ENCODE measurements around the gene NTN3.

The NTN3 gene

DNA sequence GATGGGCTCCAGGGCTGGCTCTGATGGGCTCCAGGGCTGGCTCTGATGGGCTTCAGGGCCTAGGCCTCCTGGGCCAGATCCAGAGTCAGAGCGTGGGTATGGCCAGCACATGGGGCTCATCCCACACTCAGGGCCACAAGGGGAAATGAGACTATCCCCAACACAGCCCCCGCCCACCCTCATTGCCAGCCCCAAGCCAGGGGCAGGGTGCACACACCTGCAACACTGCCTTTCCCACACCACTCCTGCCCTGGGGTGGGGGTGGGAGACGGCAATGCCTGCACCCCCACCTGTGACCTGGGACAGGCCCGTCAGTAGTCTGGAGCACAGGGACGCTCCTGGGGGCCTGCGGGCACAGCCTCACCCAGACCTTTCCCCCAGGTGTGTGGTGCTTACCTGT is 28.4 kb downstream of the NTN3 start:
- H3K36me3 Mint-ChIP-seq (ENCODE audit: low read depth) = peaks cover 8% of the 10 kb centered on the region
- no peaks in the 10 kb centered on the region for H3K27me3 Mint-ChIP-seq
- no peaks in the 10 kb centered on the region for H3K4me1 Mint-ChIP-seq (ENCODE audit: low read depth)
- no peak overlapping the region for H3K27ac Mint-ChIP-seq
- H3K4me3 Mint-ChIP-seq = no peak overlapping the region
- H3K9me3 Mint-ChIP-seq = no peaks in the 10 kb centered on the region

DNA sequence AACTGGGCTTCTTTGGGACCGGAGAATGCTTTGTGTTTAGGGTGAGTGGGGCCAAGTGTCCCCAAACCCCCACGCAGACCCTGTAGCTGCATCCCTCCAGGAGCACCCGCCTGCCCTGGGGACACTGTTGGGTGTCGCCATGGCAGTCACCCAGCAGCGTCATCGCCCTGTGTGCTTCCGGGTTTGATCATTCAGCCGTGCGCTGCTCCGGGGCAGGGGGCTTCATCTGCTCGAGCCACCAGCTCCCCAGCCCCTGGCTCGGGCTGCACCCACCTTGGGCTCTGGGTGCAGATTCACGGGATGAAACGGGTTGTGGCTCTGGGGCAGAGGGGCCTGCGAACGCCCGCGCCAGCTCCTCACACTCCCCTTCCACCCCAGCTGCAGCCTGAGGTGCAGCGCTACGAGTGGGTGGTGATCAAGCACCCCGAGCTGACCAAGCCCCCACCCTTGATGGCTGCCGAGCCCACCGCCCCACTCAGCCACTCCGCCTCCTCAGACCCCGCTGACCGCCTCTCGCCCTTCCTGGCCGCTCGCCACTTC is 28.9 kb downstream of the NTN3 start:
- Mint-ChIP-seq H3K27ac (no peak overlapping the region), H3K4me1 (ENCODE audit: low read depth) (no peaks in the 10 kb centered on the region), H3K4me3 (no peak overlapping the region), H3K9me3 (no peaks in the 10 kb centered on the region), H3K36me3 (ENCODE audit: low read depth) (peaks cover 8% of the 10 kb centered on the region), H3K27me3 (no peaks in the 10 kb centered on the region)

DNA sequence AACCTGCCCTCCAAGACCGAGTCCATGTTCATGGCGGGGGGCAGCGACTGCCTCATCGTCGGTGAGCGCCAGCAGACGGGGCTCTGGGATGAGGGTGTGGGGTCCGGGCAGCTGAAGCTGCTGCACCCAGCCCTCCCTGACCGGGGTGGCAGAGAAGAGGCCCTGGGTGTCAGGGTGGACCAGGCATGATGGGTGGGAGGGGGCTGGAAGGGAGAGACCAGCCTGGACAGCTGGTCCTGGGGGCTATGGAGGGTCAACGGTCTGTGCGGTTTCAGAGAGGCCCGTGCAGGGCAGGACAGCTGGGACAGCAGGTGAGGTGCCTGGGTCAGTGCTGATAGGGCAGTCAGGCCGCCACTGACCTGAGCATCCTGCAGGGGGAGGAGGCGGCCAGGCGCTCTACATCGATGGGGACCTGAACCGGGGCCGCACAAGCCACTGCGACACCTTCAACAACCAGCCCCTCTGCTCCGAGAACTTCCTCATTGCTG is 29.4 kb downstream of the NTN3 start:
- Mint-ChIP-seq H3K36me3 (ENCODE audit: low read depth) (peaks cover 8% of the 10 kb centered on the region), H3K9me3 (no peaks in the 10 kb centered on the region), H3K27ac (no peak overlapping the region), H3K4me1 (ENCODE audit: low read depth) (no peaks in the 10 kb centered on the region), H3K4me3 (no peak overlapping the region), H3K27me3 (no peaks in the 10 kb centered on the region)

DNA sequence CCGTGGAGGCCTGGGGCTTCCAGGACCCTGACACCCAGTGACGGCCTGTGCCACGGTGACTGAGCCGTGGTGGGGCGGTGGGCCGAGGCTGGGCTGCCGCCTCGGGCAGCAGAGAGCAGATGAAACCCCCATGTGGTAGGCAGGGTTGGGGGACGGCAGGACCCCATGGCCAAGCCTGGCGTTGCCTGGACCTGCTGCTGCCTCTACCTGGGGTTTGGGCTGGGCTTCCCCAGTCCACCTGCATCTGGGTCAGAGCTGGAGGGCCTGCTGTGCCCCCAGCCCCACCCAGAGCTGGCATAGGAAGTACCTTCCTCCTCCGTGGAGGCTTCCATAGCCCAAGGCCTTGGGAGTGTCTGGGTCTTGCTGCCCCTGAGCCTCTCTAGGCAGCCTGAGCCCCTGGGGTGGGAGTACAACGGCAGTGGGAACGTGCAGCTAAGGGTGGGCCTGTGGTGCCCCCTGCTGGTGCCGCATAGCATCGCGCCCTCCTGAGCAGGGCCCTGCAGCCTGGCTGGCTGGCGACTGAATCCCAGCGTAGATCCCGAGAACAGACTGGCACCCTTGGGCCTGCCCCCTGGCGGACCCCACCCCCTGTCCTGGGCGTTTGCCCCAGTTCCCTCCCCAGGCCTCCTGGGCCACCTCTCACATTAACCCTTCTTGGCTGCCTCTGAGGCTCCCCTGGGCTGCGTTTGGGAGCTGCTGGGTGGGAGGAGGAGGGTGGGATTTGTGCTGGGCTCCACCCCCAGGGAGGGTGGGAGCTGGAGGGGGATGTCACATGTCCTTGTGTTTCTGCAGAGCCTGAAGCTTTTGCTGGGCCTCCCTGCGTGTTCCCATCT is 30.0 kb downstream of the NTN3 start:
- Mint-ChIP-seq H3K4me3 (no peak overlapping the region), H3K4me1 (ENCODE audit: low read depth) (no peaks in the 10 kb centered on the region), H3K27me3 (no peaks in the 10 kb centered on the region), H3K27ac (no peak overlapping the region), H3K9me3 (no peaks in the 10 kb centered on the region), H3K36me3 (ENCODE audit: low read depth) (peaks cover 8% of the 10 kb centered on the region)

DNA sequence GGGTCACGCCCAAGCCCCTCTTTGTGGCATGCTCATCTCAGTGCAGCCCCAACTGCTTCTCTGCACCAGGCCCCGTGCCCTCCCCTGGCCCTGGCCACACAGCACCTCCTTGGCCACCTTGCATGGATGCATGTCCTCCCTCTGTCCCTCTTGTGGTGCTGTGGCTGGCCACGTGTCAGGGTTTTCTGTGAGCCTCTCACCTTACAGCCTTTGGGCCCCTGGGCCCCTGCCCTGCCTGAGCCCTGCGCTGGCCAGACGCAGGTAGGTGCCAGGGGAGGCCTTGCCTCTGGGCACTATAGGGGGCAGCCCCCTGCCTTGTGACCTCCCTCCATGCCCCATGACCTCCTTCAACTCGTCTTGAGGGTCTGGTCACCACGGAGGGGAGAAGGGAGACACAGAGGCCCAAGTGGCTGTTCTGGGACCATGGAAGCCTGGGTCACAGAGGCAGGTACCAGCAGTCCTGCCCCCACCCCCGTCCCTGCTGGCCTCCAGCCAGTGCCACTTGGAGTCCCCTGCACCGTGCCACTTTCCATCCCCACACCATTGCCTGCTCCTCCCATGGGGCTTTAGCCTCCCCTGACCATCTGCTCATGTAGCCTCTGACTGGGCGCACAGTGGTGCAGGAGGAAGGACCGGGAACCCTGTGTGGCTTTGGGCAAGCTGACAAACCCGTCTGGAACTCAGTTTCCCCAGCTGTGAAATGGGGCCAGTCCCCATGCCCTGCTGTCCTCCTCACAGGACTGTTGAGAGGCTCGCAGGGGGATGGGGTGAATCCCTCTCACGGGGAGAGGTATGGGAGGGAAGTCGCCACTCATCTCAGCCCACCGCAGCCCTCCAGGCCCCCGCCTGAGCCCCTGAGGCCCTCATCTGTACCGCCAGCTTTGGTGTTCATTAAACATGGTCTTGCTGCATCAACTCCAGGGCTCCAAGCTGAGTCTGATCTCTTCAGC is 31.1 kb downstream of the NTN3 start:
- no peaks in the 10 kb centered on the region for H3K9me3 Mint-ChIP-seq
- peaks cover 4% of the 10 kb centered on the region for H3K4me1 Mint-ChIP-seq (ENCODE audit: low read depth)
- no peak overlapping the region for H3K4me3 Mint-ChIP-seq
- H3K36me3 Mint-ChIP-seq (ENCODE audit: low read depth) = peaks cover 8% of the 10 kb centered on the region
- no peak overlapping the region for H3K27ac Mint-ChIP-seq
- H3K27me3 Mint-ChIP-seq = no peaks in the 10 kb centered on the region

DNA sequence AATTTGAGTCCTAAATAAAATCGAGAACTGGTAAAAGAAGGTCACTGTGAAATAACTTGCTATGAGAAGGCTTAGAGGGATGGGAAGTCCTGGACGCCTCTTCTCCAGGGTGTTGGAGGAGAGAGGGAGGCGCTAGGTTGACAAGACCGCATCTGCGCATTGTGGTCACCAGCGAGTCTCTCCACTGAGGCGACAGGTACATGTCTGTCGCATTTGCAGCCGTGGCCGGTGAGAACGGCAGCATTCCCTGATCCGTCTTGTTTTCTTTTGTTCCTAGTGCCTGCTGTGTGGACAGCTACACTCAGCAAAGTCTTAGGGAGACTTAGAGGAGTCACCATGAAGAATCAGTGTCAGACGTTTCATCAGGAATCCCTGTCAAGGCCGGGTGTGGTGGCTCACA is 34.6 kb downstream of the NTN3 start:
- Mint-ChIP-seq H3K27ac (no peak overlapping the region), H3K36me3 (ENCODE audit: low read depth) (no peaks in the 10 kb centered on the region), H3K4me3 (no peak overlapping the region), H3K27me3 (no peaks in the 10 kb centered on the region), H3K9me3 (no peaks in the 10 kb centered on the region), H3K4me1 (ENCODE audit: low read depth) (peaks cover 23% of the 10 kb centered on the region)

DNA sequence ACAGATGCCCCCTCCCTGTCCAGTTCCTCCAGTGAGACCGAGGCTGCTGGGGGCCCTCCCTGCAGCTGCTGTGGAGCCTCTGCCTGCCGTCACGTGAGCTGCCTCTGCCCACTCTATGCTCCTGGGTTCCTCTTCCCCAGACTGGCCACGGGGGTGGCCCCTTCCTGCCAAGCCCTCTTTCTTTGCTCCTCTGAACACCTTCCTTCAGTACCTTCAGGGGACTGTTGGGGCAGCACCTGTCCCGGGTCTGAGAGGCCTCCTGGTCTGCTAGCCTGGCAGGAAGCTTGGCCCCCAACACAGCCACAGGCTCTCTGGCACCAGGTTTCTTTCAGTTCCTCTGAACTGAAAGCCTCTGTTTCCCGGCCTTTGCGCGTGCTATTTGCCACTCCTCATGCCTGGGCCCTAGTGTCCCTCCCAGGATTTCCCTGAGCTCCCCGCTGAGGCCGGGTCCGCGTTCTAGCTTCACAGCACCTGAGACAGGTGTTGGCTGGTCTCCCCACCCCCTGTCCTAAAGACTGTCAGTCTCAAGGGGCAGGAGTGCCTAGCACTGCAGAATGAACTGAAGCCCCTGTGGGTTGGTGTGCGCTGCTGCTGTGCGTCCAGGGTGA is 36.1 kb downstream of the NTN3 start:
- no peaks in the 10 kb centered on the region for H3K27me3 Mint-ChIP-seq
- peak overlapping the region; percentile 31 for H3K27ac Mint-ChIP-seq
- no peaks in the 10 kb centered on the region for H3K9me3 Mint-ChIP-seq
- H3K4me1 Mint-ChIP-seq (ENCODE audit: low read depth) = peaks cover 24% of the 10 kb centered on the region
- H3K36me3 Mint-ChIP-seq (ENCODE audit: low read depth) = no peaks in the 10 kb centered on the region
- H3K4me3 Mint-ChIP-seq = no peak overlapping the region

DNA sequence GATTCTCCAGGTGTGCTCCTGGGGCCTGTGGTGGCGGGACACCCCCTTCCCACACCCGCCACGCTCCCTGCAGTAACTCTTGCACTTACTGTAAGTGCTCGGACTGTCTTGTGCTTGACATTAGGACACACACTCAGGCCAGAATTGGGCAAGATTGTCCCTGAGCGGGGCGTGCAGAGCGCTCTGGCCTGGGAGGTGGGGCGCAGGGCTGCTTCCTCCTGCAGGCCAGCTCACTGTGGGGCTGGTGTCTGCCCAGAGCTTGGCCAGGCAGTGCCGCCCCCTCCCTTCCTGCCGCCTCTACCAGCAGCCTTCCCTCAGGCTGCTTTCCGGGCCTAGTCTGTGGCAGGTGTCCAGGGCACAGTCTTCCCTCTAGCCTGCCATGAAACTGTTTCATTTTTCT is 36.6 kb downstream of the NTN3 start:
- H3K27ac Mint-ChIP-seq = no peak overlapping the region
- no peaks in the 10 kb centered on the region for H3K36me3 Mint-ChIP-seq (ENCODE audit: low read depth)
- H3K27me3 Mint-ChIP-seq = no peaks in the 10 kb centered on the region
- no peaks in the 10 kb centered on the region for H3K9me3 Mint-ChIP-seq
- H3K4me1 Mint-ChIP-seq (ENCODE audit: low read depth) = peaks cover 29% of the 10 kb centered on the region
- no peak overlapping the region for H3K4me3 Mint-ChIP-seq

DNA sequence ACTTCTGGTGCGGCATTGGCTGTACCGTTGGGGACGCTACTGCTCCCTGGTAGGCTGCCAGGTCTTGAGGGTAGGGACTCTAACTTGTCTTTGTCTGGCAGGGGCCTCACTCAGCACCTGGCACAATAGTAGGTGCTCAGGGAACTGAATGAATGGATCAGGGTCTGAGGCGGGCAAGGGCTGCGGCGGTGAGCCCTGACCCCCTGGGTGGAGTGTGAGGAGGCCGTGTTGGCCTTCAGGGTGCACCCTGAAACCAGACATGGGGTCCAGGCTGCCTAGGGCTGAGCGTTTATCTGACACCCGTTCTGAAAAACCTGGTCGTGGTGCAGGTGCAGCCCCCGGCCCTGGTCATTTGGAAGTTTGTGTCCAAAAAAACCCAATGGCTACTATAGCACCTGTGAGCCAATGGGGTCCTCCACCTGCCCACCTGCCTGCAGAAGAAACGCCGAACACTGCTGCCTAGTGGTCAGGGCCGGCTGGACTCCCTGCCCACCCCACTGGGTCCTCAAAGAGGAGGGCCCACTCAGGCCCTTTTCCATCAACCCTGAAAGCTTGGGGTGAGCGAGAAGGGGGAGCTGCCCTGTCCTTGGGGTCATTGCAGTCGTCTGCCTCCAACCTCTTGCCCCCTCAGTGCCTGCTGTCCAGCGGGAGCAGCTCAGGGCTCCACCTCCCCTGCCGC is 37.8 kb downstream of the NTN3 start:
- Mint-ChIP-seq H3K36me3 (ENCODE audit: low read depth) (no peaks in the 10 kb centered on the region), H3K4me1 (ENCODE audit: low read depth) (peaks cover 37% of the 10 kb centered on the region), H3K27ac (no peak overlapping the region), H3K9me3 (no peaks in the 10 kb centered on the region), H3K4me3 (no peak overlapping the region), H3K27me3 (no peaks in the 10 kb centered on the region)

DNA sequence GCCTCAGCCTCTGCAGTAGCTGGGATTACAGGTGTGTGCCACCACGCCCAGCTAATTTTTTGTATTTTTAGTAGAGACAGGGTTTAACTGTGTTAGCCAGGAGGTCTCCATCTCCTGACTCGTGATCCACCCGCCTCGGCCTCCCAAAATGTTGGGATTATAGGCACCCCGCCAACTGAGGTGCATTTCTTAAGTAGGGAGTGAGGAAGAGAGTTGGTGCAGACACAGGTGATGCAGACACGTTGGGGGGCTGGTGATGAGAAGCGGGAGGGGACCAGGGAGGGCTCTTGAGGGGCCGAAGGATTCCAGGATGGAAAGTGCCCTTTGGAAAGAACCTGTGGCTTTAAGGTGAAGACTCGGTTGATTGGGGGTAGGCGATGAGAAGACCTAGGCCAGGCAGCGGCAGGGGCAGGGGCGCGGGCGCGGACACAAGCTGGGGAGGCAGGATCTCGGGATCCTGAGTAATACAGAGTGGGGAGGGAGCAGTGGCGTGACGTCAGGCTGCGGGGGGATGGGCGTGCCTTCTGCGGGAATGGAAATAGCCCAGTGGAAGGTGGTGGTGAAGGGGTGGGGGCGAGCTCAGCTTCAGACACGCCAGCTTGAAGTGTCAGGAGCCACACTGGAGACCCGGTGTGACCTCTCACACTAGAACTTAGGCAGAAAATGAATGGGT is 40.2 kb downstream of the NTN3 start:
- Mint-ChIP-seq H3K27me3 (no peaks in the 10 kb centered on the region), H3K9me3 (no peaks in the 10 kb centered on the region), H3K36me3 (ENCODE audit: low read depth) (no peaks in the 10 kb centered on the region), H3K4me1 (ENCODE audit: low read depth) (peaks cover 50% of the 10 kb centered on the region), H3K27ac (no peak overlapping the region), H3K4me3 (no peak overlapping the region)

DNA sequence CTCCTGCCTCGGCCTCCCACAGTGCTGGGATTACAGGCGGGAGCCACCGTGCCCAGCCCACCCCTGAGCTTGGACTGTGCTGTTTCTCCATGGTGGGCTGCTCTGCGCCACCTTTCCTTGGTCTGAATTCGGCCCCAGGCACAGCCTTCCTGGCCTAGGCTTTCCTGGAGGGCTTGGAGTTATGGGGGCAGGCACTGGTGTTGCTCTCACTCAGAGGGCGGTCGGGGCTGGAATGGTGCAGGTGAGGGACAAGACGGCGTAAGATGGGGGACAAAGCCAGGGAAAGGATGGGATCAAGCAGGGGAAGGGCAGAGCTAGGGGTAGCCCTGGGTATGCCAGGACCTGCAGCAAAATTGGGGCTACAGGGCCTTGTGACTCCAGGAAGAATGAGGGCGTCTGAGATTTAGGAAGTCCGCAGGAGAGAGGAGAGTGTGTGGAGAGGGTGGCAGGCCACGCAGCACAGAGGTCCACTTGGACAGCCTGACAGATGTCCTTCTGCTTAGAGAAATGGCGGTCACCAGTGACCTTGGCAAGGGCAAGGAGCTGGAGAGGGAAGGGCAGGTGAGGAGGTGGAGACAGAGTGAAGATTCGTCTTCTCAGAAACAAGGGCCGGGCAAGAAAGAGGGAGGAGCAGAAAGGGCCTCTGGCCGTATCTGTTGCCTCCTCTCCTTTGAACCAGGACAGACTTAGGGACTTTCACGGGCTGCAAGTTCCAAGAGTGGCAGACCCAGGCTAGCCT is 41.1 kb downstream of the NTN3 start:
- Mint-ChIP-seq H3K4me1 (ENCODE audit: low read depth) (peaks cover 56% of the 10 kb centered on the region), H3K27ac (peak overlapping the region; percentile 71), H3K4me3 (no peak overlapping the region), H3K9me3 (no peaks in the 10 kb centered on the region), H3K27me3 (no peaks in the 10 kb centered on the region), H3K36me3 (ENCODE audit: low read depth) (no peaks in the 10 kb centered on the region)

DNA sequence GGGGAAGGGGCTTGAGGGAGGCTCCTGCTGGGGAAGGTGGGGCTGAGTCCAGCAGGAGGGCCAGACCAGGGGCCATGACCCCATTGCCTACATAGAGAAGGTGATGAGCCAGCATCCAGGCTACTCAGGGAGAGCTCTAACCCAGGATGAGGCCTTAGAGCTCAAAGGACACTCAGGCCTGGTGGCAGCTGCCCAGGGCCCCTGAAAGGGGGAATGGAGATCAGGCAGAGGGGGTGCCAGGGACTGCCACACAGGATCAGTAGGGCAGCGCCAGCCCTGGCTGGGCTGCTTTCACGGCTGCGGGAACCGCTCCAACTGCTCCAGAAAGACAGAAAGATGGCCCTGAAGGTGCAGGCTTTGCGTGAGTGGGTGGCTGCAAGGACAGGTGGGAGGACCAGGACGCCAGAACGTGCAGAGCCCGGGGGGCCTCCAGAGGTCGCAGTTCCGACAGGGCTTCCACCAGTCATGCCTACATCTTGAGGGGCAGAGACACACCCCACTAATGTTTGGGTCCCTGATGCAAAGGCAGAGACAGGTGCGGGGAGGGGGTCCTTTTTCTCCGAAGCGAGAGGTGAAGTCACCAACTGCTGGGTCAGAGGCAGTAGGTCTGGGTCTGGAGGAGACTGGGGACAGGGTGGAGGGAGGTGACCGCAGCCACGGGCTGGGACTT is 41.8 kb downstream of the NTN3 start:
- Mint-ChIP-seq H3K27ac (peak overlapping the region; percentile 71), H3K4me3 (peak overlapping the region; percentile 86), H3K36me3 (ENCODE audit: low read depth) (peaks cover 4% of the 10 kb centered on the region), H3K27me3 (no peaks in the 10 kb centered on the region), H3K9me3 (no peaks in the 10 kb centered on the region), H3K4me1 (ENCODE audit: low read depth) (peaks cover 58% of the 10 kb centered on the region)
